A549 (cell line): ENCODE measurements around the gene RAP2A.

ENCODE experiments used
- BCL3 ChIP-seq: fragments of >200 bp; sonication (Bioruptor Twin); formaldehyde crosslinking; IDR thresholded peaks from 3 replicates; pipeline ENCODE4 v1.6.1; 2016
- CBX2 ChIP-seq: fragments of 200-600 bp; sonication (generic); IDR thresholded peaks from 2 replicates; pipeline ENCODE4 v1.6.1; 2016; ENCODE audit warnings: low read depth, mild to moderate bottlenecking, borderline replicate concordance
- CBX8 ChIP-seq: fragments of 200-600 bp; sonication (generic); IDR thresholded peaks from 2 replicates; pipeline ENCODE4 v1.6.1; 2016
- CTCF ChIP-seq: fragments of >200 bp; sonication (Bioruptor Twin); formaldehyde crosslinking; IDR thresholded peaks from 3 replicates; pipeline ENCODE4 v1.5.1; 2016
- ELK1 ChIP-seq: fragments of 150-350 bp; IDR thresholded peaks from 2 replicates; pipeline ENCODE4 v1.6.1; 2014; ENCODE audit warnings: low read depth, mild to moderate bottlenecking, low read length
- REST ChIP-seq: fragments of 200-600 bp; sonication (generic); IDR thresholded peaks from 2 replicates; pipeline ENCODE4 v1.6.1; 2016; ENCODE audit warnings: antibody characterized with exemption, mild to moderate bottlenecking, moderate library complexity
- ZC3H11A ChIP-seq: fragments of 450-650 bp; IDR thresholded peaks from 2 replicates; pipeline ENCODE4 v1.6.1; 2014; ENCODE audit warnings: antibody characterized with exemption, mild to moderate bottlenecking

DNA sequence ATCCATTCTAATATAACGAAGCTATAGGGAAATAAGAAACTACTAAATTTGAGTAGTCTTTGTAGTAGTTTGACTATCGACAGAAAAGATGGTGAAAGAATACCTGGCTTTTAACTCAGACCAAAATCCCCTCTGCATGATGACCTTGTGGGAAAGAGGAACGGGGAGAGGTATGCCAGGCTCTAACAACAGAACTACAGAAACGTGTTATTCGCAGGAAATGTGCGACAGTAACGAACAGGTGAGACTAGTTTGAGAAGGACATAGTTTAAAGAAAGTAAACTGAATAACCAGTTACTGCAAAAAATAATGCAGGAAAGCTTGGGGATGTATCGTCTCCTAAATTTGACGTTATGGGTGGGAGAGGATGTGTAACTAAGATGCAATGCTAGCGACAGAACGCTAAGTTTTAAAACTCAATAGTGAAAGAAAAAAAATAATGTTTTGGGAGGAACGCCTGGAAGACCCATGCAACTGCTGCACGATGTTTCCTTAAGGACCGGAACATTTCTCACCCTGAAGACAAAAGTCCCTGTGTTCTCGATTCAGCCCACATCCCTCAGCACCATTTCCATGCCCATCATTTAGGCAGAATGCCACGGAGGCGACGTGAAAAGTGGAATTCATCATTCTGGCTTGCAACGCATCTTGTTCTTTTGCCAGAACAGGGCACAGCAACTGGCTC lies 1.6 kb upstream of the RAP2A start:
- TF ChIP-seq CTCF (no peak), CBX2 (no peak), BCL3 (0 out of 3 replicates have a peak, but pooled peaks have one; percentile 29), CBX8 (no peak), REST (no peak), ZC3H11A (no peak), ELK1 (no peak)
